Mesothelial cell of epicardium (in vitro differentiated cells): ENCODE data around the gene ACLY. TPM values are rescaled to one million over a fixed set of nuclear protein-coding genes. Genes with fewer than 3 reads are reported as not detected.

Experiments used
- DNase-seq, 2 experiments: peaks; one replicate each; pipeline ENCODE4 v3.0.0; 2021; ENCODE audit warnings: low spot score in 2 of 2; ENCODE audit not compliant: unreplicated experiment in 2 of 2
- H3K27ac Mint-ChIP-seq: 2 replicates; pipeline ENCODE4 v1.8.0; 2021; ENCODE audit warnings: mixed read lengths
- H3K27me3 Mint-ChIP-seq: 2 replicates; pipeline ENCODE4 v1.8.0; 2021; ENCODE audit warnings: low read depth, mixed read lengths
- H3K36me3 Mint-ChIP-seq: 2 replicates; pipeline ENCODE4 v1.8.0; 2021; ENCODE audit warnings: mixed read lengths
- H3K4me1 Mint-ChIP-seq: 2 replicates; pipeline ENCODE4 v1.8.0; 2021; ENCODE audit warnings: mixed read lengths
- H3K4me3 Mint-ChIP-seq: 2 replicates; pipeline ENCODE4 v1.8.0; 2021; ENCODE audit warnings: mild to moderate bottlenecking, moderate library complexity, mixed read lengths
- H3K9me3 Mint-ChIP-seq: 2 replicates; pipeline ENCODE4 v1.8.0; 2021; ENCODE audit warnings: mixed read lengths
- total RNA-seq: library from RNA; stranded (reverse); gene quantifications from 3 replicates; pipeline ENCODE4 v1.2.1, GENCODE V29; 2021
- TF ChIP-seq, protein P1 (sequence below): fragments of 200-600 bp; sonication (generic); IDR thresholded peaks from one replicate; pipeline ENCODE4 v1.5.0; 2021; ENCODE audit warnings: antibody characterized with exemption; ENCODE audit not compliant: unreplicated experiment

The ACLY gene
- total RNA-seq, 1 donor from 2014 or later, result 133 TPM

- Mint-ChIP-seq H3K4me1 (no peaks in the 10 kb centered on the region), H3K27ac (no peak overlapping the region), H3K36me3 (peaks cover 63% of the 10 kb centered on the region), H3K4me3 (no peak overlapping the region), H3K27me3 (no peaks in the 10 kb centered on the region), H3K9me3 (no peaks in the 10 kb centered on the region)
- DNase-seq, result no peak
- TF ChIP-seq, protein P1, sequence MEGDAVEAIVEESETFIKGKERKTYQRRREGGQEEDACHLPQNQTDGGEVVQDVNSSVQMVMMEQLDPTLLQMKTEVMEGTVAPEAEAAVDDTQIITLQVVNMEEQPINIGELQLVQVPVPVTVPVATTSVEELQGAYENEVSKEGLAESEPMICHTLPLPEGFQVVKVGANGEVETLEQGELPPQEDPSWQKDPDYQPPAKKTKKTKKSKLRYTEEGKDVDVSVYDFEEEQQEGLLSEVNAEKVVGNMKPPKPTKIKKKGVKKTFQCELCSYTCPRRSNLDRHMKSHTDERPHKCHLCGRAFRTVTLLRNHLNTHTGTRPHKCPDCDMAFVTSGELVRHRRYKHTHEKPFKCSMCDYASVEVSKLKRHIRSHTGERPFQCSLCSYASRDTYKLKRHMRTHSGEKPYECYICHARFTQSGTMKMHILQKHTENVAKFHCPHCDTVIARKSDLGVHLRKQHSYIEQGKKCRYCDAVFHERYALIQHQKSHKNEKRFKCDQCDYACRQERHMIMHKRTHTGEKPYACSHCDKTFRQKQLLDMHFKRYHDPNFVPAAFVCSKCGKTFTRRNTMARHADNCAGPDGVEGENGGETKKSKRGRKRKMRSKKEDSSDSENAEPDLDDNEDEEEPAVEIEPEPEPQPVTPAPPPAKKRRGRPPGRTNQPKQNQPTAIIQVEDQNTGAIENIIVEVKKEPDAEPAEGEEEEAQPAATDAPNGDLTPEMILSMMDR, result no peak
These were observed 45.0 kb downstream of the ACLY start for GRCh38 chr17:41873559-41874292.

GRCh38 chr17:41871789-41872188, 47.0 kb downstream of the ACLY start:
- DNase-seq, result no peak
- Mint-ChIP-seq H3K36me3 (peaks cover 53% of the 10 kb centered on the region), H3K27ac (no peak overlapping the region), H3K27me3 (no peaks in the 10 kb centered on the region), H3K4me3 (no peak overlapping the region), H3K9me3 (no peaks in the 10 kb centered on the region), H3K4me1 (no peaks in the 10 kb centered on the region)
- TF ChIP-seq, protein P1, result no peak

DNA sequence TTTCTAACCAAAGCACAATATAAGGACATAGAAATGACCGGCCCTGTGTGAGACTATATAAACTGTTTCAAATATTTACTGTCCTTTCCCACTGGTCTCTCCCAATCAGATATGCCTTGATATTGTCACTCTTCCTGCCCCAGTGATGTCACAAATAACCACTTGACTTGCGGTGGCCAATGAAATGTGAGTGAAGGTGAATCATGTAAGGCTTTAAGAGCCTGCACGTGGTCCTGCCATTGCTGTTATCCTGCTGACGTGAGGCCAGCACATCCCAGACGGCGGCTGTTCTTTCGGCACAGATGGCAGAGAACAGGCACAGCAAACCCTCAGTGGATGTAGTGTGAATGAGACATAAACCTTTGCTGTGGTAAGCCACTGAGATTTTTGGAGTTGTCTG, 48.1 kb downstream of the ACLY start:
- DNase-seq, result no peak
- no peak overlapping the region for H3K27ac Mint-ChIP-seq
- no peaks in the 10 kb centered on the region for H3K27me3 Mint-ChIP-seq
- H3K4me3 Mint-ChIP-seq, result no peak overlapping the region
- no peaks in the 10 kb centered on the region for H3K9me3 Mint-ChIP-seq
- TF ChIP-seq, protein P1, result no peak
- H3K36me3 Mint-ChIP-seq, result peaks cover 48% of the 10 kb centered on the region
- H3K4me1 Mint-ChIP-seq, result peaks cover under 1% of the 10 kb centered on the region

DNA sequence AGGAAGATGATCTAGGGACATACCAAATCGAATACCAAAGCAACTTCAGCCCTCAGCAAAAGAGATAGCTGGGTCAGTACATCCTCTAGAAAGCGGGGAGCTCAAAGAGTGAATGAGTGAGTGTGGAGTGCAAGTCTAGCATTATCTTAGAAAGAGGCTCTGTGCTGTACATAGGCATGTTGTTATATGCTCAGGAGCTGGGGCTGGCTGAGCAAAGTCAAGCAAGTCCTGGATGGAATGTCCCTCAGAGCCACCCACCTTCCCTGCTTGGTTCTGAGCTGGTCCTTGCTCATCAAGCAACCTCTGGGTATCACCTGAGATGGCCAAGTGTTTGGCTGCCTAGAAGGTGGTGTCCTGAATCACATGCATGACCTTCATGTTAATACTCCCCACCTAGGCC, 48.7 kb downstream of the ACLY start:
- Mint-ChIP-seq H3K27ac (no peak overlapping the region), H3K9me3 (no peaks in the 10 kb centered on the region), H3K36me3 (peaks cover 48% of the 10 kb centered on the region), H3K4me3 (no peak overlapping the region), H3K27me3 (no peaks in the 10 kb centered on the region), H3K4me1 (peaks cover 3% of the 10 kb centered on the region)
- DNase-seq, result no peak
- TF ChIP-seq, protein P1, result no peak

- TF ChIP-seq, protein P1, result no peak
- H3K27ac Mint-ChIP-seq, result no peak overlapping the region
- no peak overlapping the region for H3K4me3 Mint-ChIP-seq
- H3K27me3 Mint-ChIP-seq, result no peaks in the 10 kb centered on the region
- peaks cover 3% of the 10 kb centered on the region for H3K4me1 Mint-ChIP-seq
- H3K9me3 Mint-ChIP-seq, result no peaks in the 10 kb centered on the region
- peaks cover 44% of the 10 kb centered on the region for H3K36me3 Mint-ChIP-seq
- DNase-seq, result no peak
These were observed 49.3 kb downstream of the ACLY start for GRCh38 chr17:41869426-41869825.
